KBM-7 (cell line): ENCODE data around the gene GPA33.

Experiments
- DNase-seq: peaks from one replicate; pipeline ENCODE4 v3.0.0-alpha.2; 2015
- in situ Hi-C: fragments of 300-500 bp; cut with MboI; formaldehyde crosslinking; loops from 2 replicates; pipeline ENCODE4 v1.14.3; 2020; ENCODE audit warnings: low sequenced_read_pairs, low pct_unique_long_range_greater_than_20kb, mixed read lengths

Gene GPA33, protein sequence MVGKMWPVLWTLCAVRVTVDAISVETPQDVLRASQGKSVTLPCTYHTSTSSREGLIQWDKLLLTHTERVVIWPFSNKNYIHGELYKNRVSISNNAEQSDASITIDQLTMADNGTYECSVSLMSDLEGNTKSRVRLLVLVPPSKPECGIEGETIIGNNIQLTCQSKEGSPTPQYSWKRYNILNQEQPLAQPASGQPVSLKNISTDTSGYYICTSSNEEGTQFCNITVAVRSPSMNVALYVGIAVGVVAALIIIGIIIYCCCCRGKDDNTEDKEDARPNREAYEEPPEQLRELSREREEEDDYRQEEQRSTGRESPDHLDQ

GRCh38 chr1:167090314-167090942, at the start of gene GPA33:
TSS of gene GPA33 (minus strand) at chr1:167090377. CDS start at chr1:167090287, 90 bp downstream.
- in situ Hi-C loops: no loop called here
- DNase-seq: peak; percentile 87

GRCh38 chr1:167138703-167139102, 48.5 kb upstream of the GPA33 start:
- in situ Hi-C loops: no loop called here
- DNase-seq: no peak

GRCh38 chr1:167137793-167138510, 47.8 kb upstream of the GPA33 start:
- DNase-seq: no peak
- in situ Hi-C loops: no loop called here

DNA sequence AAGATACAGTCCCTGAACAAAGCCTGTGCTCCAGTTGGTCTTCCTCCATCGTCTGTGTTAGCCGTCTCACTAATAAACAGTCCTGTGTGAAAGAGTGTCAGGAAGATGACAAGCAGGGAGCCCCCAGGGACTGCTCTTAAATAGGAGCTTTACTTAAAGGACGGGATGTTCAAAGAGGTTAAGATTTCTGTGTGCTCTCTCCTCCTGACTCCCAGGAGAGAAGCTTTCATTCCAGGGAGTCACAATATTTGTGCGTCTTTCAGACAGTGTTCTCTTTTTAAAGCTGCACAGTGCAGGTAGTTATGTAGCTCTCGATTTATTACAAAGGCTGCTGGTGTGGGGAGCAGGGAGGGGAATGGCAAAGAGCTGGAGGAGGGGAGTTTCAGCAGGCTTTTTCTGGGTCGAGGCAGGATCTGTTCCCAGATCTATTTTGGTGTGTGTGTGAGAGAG, 47.2 kb upstream of the GPA33 start:
- DNase-seq: no peak

DNA sequence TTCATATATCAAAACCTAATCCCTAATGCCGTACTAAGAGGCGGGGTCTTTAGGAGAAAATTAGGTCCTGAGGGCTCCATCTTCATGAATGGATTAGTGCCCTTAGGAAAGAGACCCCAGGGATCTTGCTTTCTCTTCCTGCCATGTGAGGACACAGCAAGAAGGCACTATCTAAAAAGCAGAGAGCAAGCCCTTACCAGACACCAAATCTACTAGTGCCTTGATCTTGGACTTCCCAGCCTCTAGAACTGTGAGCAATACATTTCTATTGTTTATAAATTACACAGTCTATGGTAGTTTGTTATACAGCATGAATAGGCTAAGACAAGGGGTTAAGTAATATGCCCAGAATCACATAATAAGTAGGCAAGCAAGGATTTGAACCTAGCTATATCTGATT, 46.6 kb upstream of the GPA33 start:
- in situ Hi-C loops: no loop called here
- DNase-seq: no peak

More for the DNA sequence above, 47.2 kb upstream of the GPA33 start:
- in situ Hi-C loops: no loop called here

GRCh38 chr1:167136191-167136614, 46.0 kb upstream of the GPA33 start:
- in situ Hi-C loops: no loop called here
- peak; percentile 20 for DNase-seq

DNA sequence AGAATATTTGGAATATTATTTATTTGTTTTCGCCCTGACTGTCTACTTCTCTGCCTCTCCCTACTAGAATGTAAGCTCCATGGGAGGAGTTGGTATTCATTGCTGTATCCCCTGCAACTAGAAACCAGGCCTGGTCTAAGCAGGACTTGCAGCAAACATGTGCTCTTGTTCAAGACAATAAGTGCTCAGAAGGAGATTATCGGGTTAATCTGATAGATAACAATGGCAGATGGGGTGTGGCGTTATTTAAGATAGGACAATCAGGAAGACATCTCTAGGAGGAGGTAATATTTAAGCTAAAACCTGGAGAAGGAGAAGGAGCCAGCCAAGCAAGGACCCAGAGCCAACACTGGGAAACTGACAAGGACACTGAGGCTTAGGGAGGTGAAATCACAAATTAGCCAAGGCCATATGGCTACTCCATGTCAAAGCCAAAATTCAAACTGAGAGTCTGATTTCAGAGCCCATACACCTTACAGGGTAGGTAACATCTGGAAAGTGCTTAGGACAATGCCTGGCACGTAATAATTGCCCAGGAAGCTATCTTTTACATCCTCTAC, 45.2 kb upstream of the GPA33 start:
- in situ Hi-C loops: no loop called here
- DNase-seq: no peak

GRCh38 chr1:167132301-167133010, 42.3 kb upstream of the GPA33 start:
- in situ Hi-C loops: no loop called here
- DNase-seq: peak; percentile 51

DNA sequence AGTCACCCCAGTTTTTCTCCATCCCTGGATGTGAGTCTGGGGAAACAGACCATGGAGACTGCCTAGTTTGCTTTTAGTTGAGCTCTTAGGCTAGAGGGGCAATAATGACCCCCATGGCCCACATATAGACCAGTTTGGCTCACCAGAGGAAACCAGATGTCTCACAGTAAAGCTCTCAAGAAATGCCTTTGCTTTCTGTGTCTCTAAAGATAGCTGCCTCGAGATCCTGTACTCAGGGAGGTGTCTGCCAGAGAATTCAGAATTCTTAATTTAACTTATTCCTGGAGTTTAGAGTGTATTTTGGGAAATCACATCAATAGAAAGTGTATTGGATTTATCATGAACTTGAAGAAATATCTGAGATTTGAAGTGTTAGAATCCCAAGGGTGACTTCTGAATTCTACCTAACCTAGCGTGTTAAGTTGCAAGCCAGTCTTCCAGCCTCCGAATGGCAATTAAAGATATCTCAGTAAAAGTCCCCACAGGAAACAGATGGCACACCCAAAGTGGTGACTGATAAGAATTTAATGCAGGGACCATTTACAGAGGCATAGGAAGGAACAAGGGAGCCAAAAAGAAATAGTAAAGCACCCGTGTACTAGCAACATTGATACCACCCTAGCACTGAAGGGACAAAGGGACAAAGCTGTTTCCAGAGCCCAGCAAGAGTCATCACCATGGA, 40.8 kb upstream of the GPA33 start:
- in situ Hi-C loops: no loop called here

DNA sequence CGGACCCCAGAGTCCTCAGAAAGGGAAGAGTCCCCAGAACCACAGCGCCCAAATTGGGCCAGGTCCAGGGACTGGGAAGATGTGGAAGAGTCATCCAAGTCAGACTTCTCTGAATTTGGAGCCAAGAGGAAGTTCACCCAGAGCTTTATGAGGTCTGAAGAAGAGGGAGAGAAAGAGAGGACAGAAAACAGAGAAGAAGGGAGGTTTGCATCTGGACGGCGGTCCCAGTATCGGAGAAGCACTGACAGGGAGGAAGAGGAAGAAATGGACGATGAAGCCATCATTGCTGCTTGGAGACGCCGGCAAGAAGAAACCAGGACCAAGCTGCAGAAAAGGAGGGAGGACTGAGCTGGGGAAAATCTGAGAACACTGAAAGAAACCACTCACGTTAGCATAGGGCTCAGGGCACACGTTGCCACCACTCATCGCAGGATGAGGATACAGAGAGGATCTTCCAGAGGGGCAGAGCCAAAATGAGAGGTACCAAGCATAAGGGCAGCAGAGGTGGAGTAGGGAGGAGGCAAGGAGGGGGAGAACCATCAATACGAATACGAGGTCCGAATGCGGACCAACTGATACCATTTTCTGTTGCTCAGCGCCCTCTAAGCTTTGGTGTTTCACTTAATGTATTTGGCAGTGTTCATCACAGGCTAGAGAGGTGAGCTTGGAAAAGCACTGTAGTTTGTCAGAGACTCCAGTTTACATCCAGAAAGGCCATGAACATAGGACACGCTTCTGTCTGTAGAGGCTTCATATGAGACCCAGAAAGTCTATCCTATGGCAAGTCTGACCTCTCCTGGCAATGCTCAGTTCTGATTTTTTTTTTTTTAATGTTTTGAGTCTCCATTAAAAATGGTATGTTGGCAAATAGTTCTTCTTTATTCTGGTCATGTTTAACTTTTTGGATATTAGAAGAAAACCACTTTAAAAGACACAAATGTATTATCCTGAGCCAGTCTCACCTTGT, 38.4 kb upstream of the GPA33 start:
- peak; percentile 69 for DNase-seq
- in situ Hi-C loops: loop anchor here (10.0 kb wide), 1 partner anchor 64 kb away; no protein-coding TSS in a partner anchor

More for the DNA sequence above, 40.8 kb upstream of the GPA33 start:
- DNase-seq: peak; percentile 97

DNA sequence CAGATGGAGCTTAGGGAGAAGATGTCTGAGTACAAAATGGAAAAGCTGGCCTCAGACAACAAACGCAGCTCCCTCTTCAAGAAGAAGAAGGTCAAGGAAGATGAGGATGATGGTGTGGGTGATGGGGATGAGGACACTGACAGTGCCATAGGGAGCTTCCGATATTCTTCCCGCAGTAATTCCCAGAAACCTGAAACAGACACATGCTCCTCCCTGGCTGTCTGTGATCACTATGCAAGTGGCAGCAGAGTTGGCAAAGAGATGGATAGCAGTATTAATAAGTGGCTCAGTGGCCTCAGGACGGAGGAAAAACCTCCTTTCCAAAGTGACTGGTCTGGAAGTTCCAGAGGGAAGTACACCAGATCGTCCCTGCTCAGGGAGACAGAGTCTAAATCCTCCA, 37.5 kb upstream of the GPA33 start:
- in situ Hi-C loops: loop anchor here (10.0 kb wide), 1 partner anchor 63 kb away; no protein-coding TSS in a partner anchor
- DNase-seq: no peak

- in situ Hi-C loops: loop anchor here (10.0 kb wide), 1 partner anchor 62 kb away; no protein-coding TSS in a partner anchor
- no peak for DNase-seq
Observed at GRCh38 chr1:167127236-167127635, 37.1 kb upstream of the GPA33 start.

DNA sequence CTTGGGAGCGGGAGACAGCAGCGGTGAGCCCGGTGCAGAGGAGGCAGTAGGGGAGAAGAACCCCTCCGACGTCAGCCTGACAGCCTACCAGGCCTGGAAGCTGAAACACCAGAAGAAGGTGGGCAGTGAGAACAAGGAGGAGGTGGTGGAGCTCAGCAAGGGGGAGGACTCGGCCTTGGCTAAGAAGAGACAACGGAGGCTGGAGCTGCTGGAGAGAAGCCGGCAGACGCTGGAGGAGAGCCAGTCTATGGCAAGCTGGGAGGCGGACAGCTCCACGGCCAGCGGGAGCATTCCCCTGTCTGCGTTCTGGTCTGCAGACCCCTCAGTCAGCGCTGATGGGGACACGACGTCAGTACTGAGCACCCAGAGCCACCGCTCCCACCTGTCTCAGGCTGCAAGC, 36.6 kb upstream of the GPA33 start:
- DNase-seq: no peak
- in situ Hi-C loops: loop anchor here (10.0 kb wide), 1 partner anchor 62 kb away; no protein-coding TSS in a partner anchor

GRCh38 chr1:167126317-167126716, 36.1 kb upstream of the GPA33 start:
- in situ Hi-C loops: loop anchor here (10.0 kb wide), 1 partner anchor 62 kb away; no protein-coding TSS in a partner anchor
- no peak for DNase-seq

GRCh38 chr1:167122568-167122967, 32.4 kb upstream of the GPA33 start:
- no peak for DNase-seq
- in situ Hi-C loops: loop anchor here (10.0 kb wide), 1 partner anchor 58 kb away; no protein-coding TSS in a partner anchor

DNA sequence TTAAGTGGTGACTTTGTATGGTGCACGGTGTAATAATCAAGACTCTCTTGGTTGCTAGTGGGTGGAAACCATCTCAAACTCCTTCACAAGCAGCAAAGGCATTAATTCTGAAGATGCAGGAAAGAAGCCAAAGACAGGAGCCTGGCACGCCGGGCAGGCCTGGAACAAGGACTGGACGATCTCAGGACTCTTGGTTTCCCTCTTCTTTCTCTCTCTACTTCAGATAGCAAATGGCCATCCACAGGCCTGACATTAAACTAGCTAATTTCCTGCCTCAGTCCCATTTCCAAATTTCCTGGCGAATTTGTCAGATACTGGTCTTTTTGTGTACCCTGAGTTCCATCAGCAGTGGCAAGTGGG, 31.9 kb upstream of the GPA33 start:
- no peak for DNase-seq
- in situ Hi-C loops: loop anchor here (10.0 kb wide), 1 partner anchor 57 kb away; no protein-coding TSS in a partner anchor
